Astrocyte (in vitro differentiated cells and primary cell): ENCODE results near the gene WNT7B.

Experiments used
- EZH2 ChIP-seq: IDR thresholded peaks from 2 replicates; pipeline ENCODE4 v1.6.1; 2012; ENCODE audit warnings: mild to moderate bottlenecking, low read length, inconsistent platforms; ENCODE audit not compliant: insufficient read depth
- TF ChIP-seq, protein P1 (sequence below): IDR thresholded peaks from 2 replicates; pipeline ENCODE4 v1.5.1; 2011; ENCODE audit warnings: low read depth, mild to moderate bottlenecking, inconsistent platforms, low read length, moderate library complexity; ENCODE audit not compliant: insufficient read depth

DNA sequence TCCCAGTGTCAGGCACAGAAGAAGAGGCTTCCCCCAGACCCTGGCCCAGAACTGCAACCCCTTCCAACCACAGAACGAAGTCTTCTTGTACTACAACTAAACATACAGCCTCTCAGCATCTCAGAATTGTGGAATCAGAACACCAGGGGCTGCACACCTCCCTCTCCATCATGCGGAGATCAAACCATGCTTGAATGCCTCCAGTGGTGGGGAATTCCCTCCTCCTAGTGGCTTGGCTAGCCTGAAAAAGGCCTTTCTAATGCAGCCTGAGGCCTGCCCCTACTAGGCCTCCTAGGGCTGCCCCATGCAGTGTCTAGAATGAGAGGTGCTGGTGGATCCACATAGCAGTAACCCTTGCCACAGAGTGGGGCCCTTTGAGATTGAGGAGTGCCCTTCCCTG lies 62.7 kb downstream of the WNT7B start:
- TF ChIP-seq, protein P1, sequence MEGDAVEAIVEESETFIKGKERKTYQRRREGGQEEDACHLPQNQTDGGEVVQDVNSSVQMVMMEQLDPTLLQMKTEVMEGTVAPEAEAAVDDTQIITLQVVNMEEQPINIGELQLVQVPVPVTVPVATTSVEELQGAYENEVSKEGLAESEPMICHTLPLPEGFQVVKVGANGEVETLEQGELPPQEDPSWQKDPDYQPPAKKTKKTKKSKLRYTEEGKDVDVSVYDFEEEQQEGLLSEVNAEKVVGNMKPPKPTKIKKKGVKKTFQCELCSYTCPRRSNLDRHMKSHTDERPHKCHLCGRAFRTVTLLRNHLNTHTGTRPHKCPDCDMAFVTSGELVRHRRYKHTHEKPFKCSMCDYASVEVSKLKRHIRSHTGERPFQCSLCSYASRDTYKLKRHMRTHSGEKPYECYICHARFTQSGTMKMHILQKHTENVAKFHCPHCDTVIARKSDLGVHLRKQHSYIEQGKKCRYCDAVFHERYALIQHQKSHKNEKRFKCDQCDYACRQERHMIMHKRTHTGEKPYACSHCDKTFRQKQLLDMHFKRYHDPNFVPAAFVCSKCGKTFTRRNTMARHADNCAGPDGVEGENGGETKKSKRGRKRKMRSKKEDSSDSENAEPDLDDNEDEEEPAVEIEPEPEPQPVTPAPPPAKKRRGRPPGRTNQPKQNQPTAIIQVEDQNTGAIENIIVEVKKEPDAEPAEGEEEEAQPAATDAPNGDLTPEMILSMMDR, result no peak
- TF ChIP-seq EZH2, result no peak
